Measurements from ENCODE around the gene GSKIP. TPM values are rescaled to one million over a fixed set of nuclear protein-coding genes. Genes with fewer than 3 reads are reported as not detected.

GSKIP gene
- total and polyA plus RNA-seq, 2 experiments from 2014 or later = 17.4 to 50.9 TPM

DNA sequence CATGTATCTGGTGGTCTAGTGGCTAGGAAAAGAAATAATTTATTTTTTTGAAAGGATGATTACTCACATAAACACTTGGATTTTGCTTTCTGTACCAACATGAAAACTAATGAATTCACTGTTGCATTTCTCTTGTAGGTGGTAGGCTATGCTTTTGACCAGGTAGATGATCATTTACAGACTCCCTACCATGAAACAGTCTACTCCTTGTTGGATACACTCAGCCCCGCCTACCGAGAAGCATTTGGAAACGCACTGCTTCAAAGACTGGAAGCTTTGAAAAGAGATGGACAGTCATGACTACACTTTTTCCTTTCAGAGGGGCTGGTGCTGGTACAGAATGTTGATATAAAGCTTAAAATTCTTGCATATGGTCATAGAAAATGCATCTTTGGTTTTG, 22.1 kb downstream of the GSKIP start:
- no peaks in the 10 kb centered on the region for H4K20me1 ChIP-seq (replicated peaks; ENCODE audit: insufficient read depth)
- no peak overlapping the region for H2AFZ ChIP-seq
- ATAC-seq (no peak), DNase-seq (ENCODE audit: low spot score) (no peak)
- H3K27ac ChIP-seq (ENCODE audit: low read depth) = no peak overlapping the region
- H3K4me2 ChIP-seq = no peak overlapping the region
- Mint-ChIP-seq H3K4me1 (no peaks in the 10 kb centered on the region; the same call in 2 of the 3 replicates), H3K36me3 (ENCODE audit: low read depth) (peaks cover 8% of the 10 kb centered on the region; the same call in 2 of the 3 replicates), H3K4me3 (no peak overlapping the region), H3K9me3 (no peaks in the 10 kb centered on the region; the same call in 2 of the 3 replicates), H3K27ac (no peak overlapping the region), H3K27me3 (ENCODE audit: insufficient read depth, low read depth, poor library complexity) (peaks cover 5% of the 10 kb centered on the region)
- no peaks in the 10 kb centered on the region; the same call in 1 of the 2 replicates for H3K4me1 ChIP-seq (ENCODE audit: insufficient read depth)
- H3K79me2 ChIP-seq (replicated peaks; ENCODE audit: insufficient read depth) = no peaks in the 10 kb centered on the region
- H3F3A ChIP-seq (replicated peaks; ENCODE audit: low read depth) = no peaks in the 10 kb centered on the region
- peaks cover 12% of the 10 kb centered on the region for H3K27me3 ChIP-seq (ENCODE audit: insufficient read depth)
- H3K9me2 ChIP-seq (ENCODE audit: insufficient read depth) = no peaks in the 10 kb centered on the region
- TF ChIP-seq, protein P1, sequence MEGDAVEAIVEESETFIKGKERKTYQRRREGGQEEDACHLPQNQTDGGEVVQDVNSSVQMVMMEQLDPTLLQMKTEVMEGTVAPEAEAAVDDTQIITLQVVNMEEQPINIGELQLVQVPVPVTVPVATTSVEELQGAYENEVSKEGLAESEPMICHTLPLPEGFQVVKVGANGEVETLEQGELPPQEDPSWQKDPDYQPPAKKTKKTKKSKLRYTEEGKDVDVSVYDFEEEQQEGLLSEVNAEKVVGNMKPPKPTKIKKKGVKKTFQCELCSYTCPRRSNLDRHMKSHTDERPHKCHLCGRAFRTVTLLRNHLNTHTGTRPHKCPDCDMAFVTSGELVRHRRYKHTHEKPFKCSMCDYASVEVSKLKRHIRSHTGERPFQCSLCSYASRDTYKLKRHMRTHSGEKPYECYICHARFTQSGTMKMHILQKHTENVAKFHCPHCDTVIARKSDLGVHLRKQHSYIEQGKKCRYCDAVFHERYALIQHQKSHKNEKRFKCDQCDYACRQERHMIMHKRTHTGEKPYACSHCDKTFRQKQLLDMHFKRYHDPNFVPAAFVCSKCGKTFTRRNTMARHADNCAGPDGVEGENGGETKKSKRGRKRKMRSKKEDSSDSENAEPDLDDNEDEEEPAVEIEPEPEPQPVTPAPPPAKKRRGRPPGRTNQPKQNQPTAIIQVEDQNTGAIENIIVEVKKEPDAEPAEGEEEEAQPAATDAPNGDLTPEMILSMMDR (conservative IDR thresholded peaks at IDR 0.05; ENCODE audit: low read depth in 2 of 2) = no peak
- TF ChIP-seq CREB1 (CRISPR knock-in tag; IDR thresholded peaks at IDR 0.05; ENCODE audit: low read depth) (no peak), EZH2 (IDR thresholded peaks at IDR 0.05; ENCODE audit: low read depth, unreplicated experiment) (no peak), JUNB (IDR thresholded peaks at IDR 0.05; ENCODE audit: unreplicated experiment) (no peak), NANOG (IDR thresholded peaks at IDR 0.05; ENCODE audit: borderline replicate concordance) (no peak), ZNF114 (CRISPR knock-in tag; IDR thresholded peaks at IDR 0.05) (no peak), POLR2AphosphoS5 (IDR thresholded peaks at IDR 0.05; ENCODE audit: low read depth) (no peak), STAT1 (IDR thresholded peaks at IDR 0.05; ENCODE audit: unreplicated experiment) (no peak), ZNF331 (CRISPR knock-in tag; IDR thresholded peaks at IDR 0.05; ENCODE audit: low read depth) (no peak)
- TF ChIP-seq, protein P2, sequence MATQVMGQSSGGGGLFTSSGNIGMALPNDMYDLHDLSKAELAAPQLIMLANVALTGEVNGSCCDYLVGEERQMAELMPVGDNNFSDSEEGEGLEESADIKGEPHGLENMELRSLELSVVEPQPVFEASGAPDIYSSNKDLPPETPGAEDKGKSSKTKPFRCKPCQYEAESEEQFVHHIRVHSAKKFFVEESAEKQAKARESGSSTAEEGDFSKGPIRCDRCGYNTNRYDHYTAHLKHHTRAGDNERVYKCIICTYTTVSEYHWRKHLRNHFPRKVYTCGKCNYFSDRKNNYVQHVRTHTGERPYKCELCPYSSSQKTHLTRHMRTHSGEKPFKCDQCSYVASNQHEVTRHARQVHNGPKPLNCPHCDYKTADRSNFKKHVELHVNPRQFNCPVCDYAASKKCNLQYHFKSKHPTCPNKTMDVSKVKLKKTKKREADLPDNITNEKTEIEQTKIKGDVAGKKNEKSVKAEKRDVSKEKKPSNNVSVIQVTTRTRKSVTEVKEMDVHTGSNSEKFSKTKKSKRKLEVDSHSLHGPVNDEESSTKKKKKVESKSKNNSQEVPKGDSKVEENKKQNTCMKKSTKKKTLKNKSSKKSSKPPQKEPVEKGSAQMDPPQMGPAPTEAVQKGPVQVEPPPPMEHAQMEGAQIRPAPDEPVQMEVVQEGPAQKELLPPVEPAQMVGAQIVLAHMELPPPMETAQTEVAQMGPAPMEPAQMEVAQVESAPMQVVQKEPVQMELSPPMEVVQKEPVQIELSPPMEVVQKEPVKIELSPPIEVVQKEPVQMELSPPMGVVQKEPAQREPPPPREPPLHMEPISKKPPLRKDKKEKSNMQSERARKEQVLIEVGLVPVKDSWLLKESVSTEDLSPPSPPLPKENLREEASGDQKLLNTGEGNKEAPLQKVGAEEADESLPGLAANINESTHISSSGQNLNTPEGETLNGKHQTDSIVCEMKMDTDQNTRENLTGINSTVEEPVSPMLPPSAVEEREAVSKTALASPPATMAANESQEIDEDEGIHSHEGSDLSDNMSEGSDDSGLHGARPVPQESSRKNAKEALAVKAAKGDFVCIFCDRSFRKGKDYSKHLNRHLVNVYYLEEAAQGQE (IDR thresholded peaks at IDR 0.05; ENCODE audit: unreplicated experiment) = no peak
- TF ChIP-seq, protein P3, sequence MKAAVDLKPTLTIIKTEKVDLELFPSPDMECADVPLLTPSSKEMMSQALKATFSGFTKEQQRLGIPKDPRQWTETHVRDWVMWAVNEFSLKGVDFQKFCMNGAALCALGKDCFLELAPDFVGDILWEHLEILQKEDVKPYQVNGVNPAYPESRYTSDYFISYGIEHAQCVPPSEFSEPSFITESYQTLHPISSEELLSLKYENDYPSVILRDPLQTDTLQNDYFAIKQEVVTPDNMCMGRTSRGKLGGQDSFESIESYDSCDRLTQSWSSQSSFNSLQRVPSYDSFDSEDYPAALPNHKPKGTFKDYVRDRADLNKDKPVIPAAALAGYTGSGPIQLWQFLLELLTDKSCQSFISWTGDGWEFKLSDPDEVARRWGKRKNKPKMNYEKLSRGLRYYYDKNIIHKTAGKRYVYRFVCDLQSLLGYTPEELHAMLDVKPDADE (IDR thresholded peaks at IDR 0.05) = no peak
- H3K36me3 ChIP-seq (ENCODE audit: insufficient read depth) = peaks cover 19% of the 10 kb centered on the region; the same call in 1 of the 2 replicates
- no peak overlapping the region for H3K4me3 ChIP-seq
